NCI-H2227 (cell line): Measurements from ENCODE around the gene CD180.
"Not testable (repeated sequence)": the region's sequence is repeated elsewhere in the genome, so short reads cannot be mapped to it uniquely, and the experiment has no call there.

ENCODE experiments used
- DNase-seq: peaks from one replicate; lab custom pipeline; 2025; ENCODE audit not compliant: unreplicated experiment; lab: John Stamatoyannopoulos, UW

Gene CD180

GRCh38 chr5:67189931-67190330, 6.7 kb downstream of the CD180 start:
- no peak for DNase-seq

- no peak for DNase-seq
Measured at GRCh38 chr5:67189079-67189354, 7.6 kb downstream of the CD180 start.

GRCh38 chr5:67188274-67189078, 8.1 kb downstream of the CD180 start:
- DNase-seq, result no peak

GRCh38 chr5:67187006-67187715, 9.4 kb downstream of the CD180 start:
- DNase-seq, result no peak

- DNase-seq, result no peak
Measured at GRCh38 chr5:67183859-67184258, 12.7 kb downstream of the CD180 start.

- no peak for DNase-seq
Measured at GRCh38 chr5:67182301-67182790, 14.3 kb downstream of the CD180 start.

- DNase-seq, result no peak
Measured at GRCh38 chr5:67181648-67182221, 14.9 kb downstream of the CD180 start.

- DNase-seq, result no peak
Measured at GRCh38 chr5:67179697-67180361, 16.8 kb downstream of the CD180 start.

- no peak for DNase-seq
Measured at GRCh38 chr5:67178966-67179365, 17.6 kb downstream of the CD180 start.

GRCh38 chr5:67178085-67178484, 18.5 kb downstream of the CD180 start:
- DNase-seq, result no peak

- DNase-seq, result no peak
Measured at GRCh38 chr5:67176936-67177335, 19.7 kb downstream of the CD180 start.

- DNase-seq, result no peak
Measured at GRCh38 chr5:67173959-67174358, 22.6 kb downstream of the CD180 start.

- DNase-seq, result not testable (repeated sequence)
Measured at GRCh38 chr5:67173351-67173750, 23.2 kb downstream of the CD180 start.

GRCh38 chr5:67170767-67171166, 25.8 kb downstream of the CD180 start:
- DNase-seq, result no peak

- DNase-seq, result no peak
Measured at GRCh38 chr5:67168069-67168468, 28.5 kb downstream of the CD180 start.

- no peak for DNase-seq
Measured at GRCh38 chr5:67166460-67167285, 29.9 kb downstream of the CD180 start.

GRCh38 chr5:67165526-67166459, 30.8 kb downstream of the CD180 start:
- no peak for DNase-seq

GRCh38 chr5:67164856-67165525, 31.6 kb downstream of the CD180 start:
- no peak for DNase-seq
